Measurements from ENCODE around the gene FEN1.

The FEN1 gene

DNA sequence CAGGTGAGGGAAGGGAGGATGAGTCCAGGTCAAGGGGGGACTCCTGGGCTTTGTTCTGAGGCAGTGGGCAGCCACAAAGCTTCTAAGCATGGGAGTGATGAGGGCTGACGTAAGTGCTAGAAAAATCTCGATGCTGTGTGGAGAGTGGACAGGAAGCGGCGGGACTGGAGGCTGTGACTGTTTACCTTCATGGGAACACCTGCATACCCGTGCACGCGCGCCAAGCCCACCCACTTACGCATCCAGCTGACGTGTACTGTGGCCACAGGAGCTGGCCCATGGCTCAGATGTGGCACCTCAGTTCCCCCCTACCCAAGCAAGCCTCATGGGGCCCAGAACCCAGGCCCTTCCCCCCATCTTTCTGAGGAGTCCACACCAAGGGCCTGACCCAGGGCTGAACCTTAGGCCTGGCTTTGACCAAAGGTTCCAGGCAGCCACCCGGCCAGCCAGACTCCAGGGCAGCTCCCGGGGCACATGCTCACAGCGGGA lies 26.3 kb upstream of the FEN1 start:
- TF ChIP-seq, protein P1, sequence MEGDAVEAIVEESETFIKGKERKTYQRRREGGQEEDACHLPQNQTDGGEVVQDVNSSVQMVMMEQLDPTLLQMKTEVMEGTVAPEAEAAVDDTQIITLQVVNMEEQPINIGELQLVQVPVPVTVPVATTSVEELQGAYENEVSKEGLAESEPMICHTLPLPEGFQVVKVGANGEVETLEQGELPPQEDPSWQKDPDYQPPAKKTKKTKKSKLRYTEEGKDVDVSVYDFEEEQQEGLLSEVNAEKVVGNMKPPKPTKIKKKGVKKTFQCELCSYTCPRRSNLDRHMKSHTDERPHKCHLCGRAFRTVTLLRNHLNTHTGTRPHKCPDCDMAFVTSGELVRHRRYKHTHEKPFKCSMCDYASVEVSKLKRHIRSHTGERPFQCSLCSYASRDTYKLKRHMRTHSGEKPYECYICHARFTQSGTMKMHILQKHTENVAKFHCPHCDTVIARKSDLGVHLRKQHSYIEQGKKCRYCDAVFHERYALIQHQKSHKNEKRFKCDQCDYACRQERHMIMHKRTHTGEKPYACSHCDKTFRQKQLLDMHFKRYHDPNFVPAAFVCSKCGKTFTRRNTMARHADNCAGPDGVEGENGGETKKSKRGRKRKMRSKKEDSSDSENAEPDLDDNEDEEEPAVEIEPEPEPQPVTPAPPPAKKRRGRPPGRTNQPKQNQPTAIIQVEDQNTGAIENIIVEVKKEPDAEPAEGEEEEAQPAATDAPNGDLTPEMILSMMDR (conservative IDR thresholded peaks at IDR 0.05) = no peak

DNA sequence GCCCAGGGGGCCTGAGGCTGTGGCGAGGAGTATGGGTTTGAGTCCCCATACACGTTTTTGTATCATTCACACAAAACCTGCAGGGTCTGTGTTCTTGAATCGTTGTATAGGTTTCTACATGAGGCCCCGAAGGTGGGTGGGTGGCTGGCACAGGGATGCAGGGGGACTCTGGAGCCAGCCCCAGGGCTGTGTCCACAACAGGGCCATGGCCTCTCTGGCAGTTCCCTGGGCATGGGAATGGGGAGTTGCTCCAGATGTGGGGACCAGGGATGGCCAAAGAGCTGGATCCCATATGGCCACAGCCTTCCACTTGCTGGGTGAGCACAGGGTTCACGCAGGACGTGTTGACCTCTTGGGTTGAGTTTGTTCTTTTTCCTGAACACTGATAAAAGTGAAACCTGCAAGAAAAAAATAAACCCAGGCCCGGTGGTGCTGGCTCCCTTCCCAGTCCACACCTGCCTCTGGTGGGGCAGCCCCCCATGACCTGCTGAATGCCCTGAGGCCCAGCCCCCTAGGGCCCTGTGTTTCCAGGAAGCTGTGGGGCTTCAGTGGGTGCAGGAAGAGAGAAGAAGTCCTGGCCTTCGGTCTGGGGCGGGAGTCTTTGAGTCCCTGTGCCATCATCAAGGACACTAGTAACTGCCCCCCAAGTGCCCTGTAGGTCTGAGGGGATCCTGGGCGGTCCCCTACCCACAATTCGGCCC lies 24.2 kb upstream of the FEN1 start:
- TF ChIP-seq, protein P1 (conservative IDR thresholded peaks at IDR 0.05) = no peak
- H3K27ac ChIP-seq = no peak overlapping the region

More for the DNA sequence above, 26.3 kb upstream of the FEN1 start:
- no peak overlapping the region for H3K27ac ChIP-seq

DNA sequence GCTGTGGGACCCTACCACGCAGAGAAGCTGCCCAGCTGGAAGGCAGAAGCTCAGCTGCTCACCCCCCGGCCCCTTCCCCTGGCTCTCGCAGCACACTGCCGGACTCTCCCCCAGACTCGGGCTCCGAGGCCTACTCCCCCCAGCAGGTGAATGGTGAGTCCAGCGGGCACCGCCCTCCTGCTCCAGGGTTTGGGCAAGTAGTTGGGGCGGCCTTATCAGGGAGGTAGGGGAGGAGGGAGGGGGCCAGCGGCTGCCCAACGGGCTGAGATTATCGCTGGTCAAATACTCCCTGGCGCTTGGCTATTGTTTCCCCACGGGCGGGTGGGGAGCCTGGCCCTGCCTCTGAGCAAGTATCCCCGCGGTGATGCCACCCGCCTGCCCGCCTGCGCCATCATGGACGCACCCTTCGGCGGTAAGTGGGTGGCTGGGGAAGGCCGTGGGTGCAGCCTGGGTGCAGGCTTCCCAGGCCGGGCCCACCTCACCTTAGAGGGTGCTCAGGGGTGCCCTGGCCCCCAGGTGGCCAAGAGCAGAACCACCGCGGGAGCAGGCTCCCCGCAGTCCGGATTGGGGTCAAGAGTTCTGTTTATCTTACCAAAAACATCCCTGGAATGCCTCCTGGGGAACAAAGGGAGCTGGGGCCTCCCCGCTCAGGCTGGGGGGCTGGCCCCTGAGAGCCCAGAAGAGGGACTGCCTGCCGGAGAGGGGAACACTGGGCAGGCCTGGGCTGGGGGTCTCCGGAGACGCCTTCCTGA lies 23.4 kb upstream of the FEN1 start:
- no peak overlapping the region for H3K27ac ChIP-seq
- TF ChIP-seq, protein P1 (conservative IDR thresholded peaks at IDR 0.05) = no peak

DNA sequence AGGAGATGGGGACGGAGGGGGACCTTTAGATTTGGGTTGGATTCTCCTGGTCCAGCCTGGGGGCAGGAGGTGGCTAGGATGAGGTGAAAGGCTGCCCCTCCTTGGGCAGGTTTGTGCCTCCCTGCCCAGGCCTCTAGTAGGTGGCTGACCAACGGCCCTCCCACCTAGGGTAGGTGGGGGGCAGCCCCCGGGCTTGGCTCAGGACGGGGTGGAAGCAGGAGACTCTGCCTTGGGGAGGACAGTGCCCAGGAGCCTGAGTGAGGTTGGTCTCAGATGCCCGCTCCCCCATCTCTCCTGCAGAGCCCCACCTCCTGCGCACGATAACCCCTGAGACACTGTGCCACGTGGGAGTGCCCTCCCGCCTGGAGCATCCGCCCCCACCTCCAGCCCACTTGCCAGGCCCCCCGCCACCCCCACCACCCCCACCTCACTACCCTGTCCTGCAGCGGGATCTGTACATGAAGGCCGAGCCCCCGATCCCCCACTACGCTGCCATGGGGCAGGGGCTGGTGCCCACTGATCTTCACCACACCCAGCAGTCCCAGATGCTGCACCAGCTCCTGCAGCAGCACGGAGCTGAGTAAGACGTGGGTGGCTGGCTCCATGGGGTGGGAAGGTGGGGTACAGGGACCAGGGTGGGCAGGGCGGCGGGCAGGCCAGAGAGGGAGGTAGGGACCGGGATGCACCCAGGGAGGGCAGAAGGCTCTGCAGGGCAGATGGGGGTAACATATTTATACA lies 22.6 kb upstream of the FEN1 start:
- H3K27ac ChIP-seq = no peak overlapping the region
- TF ChIP-seq, protein P1 (conservative IDR thresholded peaks at IDR 0.05) = no peak

DNA sequence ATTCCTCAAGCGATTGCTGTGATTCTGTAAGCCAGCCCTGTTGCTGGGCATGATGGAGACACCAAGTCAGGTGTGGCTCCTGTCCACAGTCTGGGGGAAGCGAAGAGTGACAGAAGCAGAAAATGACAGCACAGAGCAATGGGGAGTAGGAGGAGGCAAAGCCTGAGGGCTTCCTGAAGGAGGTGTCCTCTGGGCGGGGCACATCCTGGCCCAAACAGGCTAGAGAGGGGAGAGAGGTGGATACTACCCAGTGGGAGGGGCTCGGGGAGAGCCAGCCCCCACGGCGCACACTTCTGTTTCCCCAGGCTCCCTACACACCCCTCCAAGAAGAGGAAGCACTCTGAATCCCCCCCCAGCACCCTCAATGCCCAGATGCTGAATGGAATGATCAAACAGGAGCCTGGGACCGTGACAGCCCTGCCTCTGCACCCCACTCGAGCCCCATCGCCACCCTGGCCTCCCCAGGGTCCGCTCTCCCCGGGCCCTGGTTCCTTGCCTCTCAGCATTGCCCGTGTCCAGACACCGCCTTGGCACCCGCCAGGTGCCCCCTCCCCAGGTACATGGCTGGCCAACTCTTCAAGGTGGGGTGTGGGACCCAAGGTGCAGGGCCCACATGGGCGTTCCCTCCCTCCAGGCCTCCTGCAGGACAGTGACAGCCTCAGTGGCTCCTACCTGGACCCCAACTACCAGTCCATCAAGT lies 21.4 kb upstream of the FEN1 start:
- TF ChIP-seq, protein P1 (conservative IDR thresholded peaks at IDR 0.05) = no peak
- H3K27ac ChIP-seq = no peak overlapping the region

DNA sequence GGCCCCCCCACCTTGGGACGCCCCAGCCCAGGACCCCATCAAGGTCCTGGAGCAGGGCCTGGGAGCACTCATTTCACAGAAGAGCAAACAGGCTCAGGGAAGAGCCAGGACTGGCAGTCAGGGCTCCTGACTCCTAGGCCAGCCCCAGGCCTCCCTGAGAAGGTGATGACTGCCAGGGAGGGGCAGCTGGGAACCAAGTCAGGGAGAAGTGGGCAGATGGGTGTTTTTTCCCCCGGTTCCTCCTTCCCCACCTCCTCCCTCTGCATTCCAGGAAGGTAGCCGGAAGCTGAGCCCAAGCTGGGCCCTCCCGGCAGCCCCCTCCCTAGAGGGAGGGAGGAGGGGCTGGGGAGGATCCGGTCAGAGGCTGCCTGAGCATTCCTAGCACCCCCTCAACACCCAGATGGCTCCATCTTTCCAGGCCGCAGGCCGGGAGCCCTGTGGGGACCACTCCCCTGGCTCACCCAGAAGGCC lies 20.7 kb upstream of the FEN1 start:
- H3K27ac ChIP-seq = no peak overlapping the region
- TF ChIP-seq, protein P1 (conservative IDR thresholded peaks at IDR 0.05) = no peak

Measured in VCaP (cell line).